OCI-M2 (cell line): Measurements from ENCODE around the gene TRAK1.

Source experiments
- DNase-seq: peaks from one replicate; lab custom pipeline; 2025; ENCODE audit not compliant: unreplicated experiment; lab: John Stamatoyannopoulos, UW

The TRAK1 gene

DNA sequence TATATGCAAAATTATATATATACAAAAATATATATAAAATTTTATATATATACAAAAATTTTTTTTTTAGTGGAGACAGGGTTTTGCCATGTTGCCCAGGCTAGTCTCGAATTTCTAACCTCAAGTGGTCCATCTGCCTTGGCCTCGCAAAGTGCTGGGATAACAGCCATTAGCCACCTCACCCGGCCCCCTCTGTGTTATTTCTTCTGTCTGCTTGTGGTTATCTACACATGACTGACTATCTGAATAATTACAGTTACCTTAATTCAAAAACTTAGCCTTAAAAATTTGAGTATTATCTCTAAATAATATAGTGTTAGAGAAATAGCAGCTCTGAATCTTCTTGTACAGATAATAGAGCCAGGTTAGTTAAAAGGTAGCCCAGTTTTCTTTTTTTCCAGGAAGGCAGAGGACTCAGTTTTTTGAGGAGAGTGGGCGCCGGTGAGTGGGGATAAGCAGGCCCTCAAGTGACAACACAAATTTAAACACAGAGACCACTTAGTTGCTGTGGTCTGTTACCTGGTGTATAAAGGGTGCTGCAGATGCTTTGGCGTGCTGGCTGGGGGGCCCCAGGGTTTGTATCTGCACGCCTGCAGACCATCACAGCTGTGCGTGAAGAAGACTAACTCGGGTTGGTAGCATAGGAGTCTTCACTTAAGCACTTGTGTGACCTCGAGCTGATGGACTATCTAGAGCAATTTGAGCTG lies 83.7 kb downstream of the TRAK1 start:
- DNase-seq = no peak

DNA sequence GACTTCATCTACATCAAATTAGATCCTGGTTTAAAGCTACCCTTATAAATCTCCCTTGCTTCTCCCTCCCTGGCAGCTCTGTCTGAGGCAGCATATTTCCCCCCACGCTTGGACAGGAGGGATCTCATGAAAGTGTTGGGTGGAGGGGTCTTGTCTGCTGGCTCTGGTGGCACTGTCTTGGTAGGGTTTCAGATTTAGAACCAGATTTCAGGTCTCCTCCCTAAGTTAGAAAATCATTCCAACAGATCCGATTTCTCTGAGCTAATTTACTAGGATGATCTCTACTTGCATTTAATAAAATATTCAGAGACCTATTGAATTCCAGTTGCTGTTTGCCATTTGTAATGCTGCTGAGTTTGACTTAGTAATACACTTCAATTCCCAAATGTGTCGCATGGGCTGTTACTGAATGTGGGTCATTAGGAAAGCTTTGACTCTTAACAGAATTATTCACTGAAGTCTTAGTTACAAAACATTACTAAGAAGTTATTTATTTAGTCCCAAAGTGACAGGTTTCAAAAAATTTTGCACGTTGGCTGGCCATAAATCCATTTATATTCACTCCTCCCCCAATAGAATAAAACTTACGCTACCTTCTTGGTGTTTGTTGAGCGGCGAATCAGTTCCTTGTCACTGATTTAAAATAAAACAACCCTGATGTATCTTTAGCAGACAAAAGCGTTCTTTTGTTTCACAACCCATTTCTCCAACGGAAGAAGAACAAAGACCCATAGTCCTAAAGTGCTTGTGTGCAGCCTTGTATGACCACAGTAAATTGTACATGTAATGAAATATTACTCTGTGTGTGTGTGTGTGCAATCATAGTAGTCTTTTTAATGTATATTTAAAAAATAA lies 84.5 kb downstream of the TRAK1 start:
- DNase-seq = no peak

DNA sequence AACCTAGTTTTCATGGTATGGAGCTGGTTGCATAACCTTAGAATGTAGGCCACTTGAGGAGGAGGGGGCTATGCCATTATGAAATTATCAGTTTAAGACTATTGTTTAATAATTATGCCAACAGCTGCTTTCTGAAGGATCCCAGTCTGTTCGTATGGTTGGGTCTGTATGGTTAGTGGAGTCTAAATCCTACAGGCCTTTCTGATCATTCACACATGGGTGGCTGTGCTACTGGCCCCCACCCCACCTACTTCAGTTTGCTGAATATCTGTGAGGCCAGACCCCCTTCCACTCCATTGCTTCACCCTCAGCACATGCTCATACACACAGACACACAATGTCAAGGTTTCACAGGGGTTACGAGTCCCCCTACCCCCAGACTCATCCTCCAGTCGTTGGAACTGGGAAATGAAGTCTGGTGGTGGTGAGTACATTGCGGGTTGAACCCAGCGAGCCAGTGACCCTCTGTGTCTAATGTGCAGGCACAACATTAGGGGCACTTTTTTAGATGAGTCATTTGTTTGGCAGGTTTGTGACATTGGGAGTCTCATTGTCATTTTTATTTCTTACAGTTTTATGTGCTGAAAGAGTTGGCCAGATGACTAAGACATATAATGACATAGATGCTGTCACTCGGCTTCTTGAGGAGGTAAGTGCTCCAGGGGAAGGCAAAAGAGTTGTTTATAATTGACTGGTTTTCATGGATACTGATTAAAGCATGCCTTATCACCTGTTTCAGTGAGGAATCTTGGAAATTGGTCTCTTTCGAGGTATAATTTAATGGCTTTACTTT lies 85.3 kb downstream of the TRAK1 start:
- DNase-seq = no peak

DNA sequence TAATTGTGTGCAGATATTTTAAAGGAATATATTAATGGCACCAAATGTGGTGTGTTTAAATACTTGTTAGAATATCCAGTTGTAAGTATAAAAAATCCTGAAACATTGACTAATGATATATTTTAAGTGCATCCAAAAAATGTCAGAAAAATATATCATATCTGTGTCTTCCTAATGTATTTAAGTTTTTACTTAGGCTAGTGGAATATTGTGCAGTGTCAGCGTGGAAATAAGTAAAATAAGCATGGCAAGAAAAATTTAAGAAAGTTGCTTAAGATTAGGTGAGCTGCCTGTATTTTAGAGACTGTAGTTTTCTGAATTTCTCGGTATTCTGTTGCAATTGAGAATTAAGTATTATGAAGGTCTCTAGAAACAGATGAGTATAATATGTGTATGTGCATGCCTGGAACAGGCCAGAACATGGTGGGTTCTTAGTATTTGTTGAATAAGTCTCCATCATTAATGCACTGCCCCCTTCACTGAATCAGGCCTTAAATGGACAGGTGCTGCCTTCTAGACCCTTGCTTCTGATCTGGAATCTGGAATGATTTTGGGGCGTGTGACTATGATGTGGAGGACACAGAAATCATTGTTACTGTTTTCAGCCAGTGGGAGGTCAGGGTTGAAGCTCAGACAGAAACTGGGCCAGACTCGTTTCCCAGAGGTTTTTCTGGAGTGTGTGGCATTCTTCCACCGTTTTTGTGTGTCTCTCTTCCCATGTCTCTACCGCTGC lies 86.1 kb downstream of the TRAK1 start:
- DNase-seq = no peak

DNA sequence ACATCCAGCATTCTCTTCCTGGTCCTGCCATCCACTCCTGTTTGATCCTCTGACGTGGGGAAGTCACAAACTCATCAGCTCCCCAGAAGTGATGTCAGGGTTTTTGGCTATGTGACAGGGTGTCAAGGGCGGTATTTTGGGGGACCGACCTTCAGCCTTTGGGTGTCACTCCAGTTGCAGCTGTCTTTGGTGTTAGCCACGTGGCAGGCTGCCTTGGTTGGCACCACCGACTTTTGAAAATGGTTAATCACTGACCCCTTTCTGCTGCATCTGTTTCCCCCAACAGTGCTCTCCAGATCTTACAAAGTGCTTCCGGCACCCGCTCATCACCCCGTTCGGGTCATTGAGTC lies 86.6 kb downstream of the TRAK1 start:
- no peak for DNase-seq

DNA sequence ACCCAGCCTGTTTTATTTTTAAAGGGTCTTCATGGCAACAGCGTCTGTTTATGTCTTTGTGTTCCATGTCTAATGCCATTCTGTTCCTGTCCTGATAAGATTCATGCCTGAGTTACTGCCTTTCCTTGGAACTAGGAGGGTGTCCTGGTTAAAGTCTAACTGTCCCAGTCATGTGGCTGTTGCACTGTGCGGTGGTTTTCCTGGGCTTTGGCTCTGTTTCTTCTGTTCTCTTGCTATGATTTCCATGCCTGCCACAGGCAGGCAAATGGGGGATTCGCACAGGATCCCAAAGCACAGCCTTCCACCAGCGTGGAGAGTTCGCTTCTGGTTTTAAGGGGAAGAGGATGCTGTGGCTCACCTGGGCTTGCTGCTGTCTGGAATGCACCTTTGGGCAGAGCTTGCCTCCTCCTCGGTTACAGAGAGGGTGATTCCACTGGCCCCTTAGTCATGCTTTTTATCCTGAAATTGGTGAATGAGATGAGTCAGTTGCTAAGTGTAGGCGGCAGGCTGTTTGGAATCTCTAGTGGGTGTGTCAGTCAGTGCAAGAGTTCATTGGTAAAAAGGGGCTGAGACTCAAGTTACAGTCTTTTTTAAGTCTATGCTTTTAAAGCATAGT lies 88.1 kb downstream of the TRAK1 start:
- no peak for DNase-seq

DNA sequence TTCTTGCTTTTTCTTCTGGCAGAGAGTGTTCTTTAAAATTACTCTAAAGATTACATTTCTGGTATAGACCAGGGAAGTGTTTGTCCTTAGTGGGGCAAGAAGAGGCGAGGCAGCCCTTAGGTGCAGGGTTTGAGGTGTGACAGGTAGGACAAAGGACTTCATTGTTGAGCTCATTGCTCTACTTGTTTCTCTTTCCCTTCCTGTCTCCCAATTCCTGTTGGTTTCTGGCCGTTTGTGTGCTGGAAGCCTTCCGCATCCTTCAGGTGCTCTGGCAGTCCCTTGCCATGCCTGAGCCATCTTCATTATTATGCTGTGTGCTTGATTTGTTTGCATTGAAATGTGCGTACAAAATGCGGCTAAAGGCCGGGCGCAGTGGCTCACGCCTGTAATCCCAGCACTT lies 89.7 kb downstream of the TRAK1 start:
- no peak for DNase-seq

DNA sequence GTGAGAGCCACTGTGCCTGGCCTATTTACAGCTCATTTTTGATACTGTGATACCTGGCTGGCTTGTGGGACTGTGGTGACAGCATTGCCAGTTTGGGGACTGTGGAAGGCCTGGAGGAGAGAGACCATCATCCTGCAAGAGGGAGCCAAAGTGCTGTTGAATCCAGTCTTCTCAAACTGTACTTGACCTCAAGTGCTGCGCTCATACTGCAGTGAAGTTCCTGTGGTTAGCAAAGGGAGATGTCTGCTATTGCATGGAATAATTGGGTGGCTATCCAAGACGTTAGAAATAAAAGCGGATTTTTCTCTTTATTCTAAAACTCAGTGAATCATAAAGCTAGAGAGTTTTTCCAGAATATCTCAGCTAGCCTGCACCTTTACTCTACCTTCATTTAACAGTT lies 91.4 kb downstream of the TRAK1 start:
- no peak for DNase-seq

DNA sequence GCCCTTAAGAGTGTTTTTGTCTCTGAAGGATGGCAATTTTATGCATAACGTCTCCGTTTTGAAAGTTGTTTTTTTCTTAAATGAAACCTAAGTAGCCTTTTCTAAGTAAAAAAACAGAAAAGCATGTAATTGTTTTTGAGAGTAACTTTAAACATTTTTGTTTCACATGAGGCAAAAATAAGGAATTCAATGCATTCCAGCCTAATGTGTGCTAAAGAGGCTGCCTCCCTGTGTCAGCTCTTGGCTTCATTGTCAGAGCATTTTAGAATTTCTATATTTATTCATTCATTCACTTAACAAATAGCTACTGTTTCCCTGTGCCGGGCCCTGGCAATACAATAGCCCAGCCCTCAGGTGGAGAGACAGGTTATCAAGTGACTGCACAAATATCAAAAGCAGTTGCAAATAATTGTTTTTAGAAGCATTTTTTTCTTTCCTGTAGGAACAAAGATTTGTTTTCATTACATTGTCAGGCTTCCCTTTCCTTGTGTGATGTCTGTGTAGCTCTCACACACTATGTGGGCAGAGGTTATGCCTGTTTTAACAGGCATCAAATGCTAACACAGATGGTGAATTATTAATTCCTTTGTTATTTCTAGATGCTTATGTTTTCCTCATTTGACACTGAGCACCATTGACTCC lies 93.0 kb downstream of the TRAK1 start:
- DNase-seq = no peak

DNA sequence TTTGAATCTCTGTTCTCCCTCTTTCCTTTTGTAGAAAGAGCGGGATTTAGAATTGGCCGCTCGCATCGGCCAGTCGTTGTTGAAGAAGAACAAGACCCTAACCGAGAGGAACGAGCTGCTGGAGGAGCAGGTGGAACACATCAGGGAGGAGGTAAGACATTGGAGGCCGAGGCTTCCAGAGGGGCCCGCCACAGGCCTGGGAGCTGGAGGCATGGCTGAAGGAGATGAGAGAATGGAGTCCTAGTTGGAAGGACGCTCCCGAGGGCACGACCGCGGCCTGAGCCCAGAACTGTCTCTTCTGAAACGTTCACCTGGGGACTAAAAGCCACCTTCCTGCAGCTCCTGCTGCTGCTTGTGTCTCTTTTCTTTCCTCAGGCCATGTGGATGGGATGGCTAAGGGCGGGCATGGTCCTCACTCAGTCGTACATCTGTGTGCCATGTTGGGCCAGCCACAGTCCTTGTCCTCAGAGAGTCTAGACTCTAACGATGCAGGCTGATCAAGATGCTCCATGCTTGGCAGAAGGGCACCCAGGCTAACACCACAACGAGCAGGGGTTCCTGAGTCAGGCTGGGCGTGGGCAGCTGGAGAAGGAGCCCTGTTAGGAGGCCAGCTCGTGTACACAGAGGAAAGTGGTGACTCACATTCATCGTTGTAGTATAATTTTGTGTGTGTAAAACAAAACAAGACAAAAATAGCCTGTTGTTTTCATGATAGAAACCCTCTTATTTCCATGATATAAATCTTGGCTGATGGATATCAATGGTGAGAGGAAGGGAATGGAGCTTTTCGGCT lies 93.7 kb downstream of the TRAK1 start:
- DNase-seq = no peak

DNA sequence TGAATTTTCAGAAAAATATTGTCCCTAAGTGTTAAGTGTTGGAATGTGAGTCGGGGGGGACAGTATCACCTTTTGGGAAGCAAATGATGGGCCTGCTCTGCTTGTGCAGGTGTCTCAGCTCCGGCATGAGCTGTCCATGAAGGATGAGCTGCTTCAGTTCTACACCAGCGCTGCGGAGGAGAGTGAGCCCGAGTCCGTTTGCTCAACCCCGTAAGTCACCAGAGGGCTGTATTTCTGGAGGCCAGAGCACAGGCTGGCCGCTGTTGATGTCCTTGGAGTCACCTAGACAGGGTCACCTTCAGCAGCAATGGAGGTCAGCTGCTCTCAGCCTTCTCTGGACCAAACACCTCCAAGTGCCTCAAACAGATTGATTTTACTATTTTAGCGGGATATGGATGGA lies 96.8 kb downstream of the TRAK1 start:
- no peak for DNase-seq

DNA sequence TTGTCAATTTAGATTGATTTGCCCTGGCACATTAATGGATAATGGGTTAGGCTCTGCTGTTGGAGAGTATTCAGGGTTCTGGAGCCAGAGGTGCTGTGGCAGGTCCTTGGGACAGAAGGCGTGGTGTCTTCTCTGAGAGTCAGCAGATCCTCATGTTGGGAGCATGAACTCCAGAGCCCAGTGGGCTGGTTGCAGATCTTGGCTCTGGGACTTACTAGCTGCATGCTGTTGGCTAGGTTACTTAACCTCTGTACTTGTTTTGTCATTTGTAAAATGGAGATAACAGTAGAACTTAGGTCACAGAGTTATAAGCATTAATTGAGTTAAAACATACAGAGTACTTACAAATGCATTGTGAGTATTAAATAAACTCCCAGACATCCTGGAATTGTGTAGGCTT lies 97.2 kb downstream of the TRAK1 start:
- DNase-seq = no peak

DNA sequence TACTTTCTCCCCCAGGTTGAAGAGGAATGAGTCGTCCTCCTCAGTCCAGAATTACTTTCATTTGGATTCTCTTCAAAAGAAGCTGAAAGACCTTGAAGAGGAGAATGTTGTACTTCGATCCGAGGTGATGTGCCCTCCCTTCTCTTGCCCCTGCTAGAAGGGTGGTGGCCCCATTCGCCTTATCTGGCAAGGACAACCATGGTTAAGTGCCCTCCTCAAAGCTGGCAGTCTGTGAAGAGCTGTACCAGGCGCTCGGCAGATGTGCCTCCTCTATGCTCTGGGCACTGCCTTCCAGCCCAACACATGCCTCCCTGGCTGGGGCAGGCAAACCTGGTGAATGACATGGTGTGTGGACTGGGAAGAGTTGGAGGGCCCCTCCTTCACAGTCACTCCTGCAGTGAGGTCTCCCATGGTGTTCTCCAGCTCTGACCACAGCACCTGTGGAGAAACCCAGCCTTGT lies 97.9 kb downstream of the TRAK1 start:
- DNase-seq = no peak

DNA sequence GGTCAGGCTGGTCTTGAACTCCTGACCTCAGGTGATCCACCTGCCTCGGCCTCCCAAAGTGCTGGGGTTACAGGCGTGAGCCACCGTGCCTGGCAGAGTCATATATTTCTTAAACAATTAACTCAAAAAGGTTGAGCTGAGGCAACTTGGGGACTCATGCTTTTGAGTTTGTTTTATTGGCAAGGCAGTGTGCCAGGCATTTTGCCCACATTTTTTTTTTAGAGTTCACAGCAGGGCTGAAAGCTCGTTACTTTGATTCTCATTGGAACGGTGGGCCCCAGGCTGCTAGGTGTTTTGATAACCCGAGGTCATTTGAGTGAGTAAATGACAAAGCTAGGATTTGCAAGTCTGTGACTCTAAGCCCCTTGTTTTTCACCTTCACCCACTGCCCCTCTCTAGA lies 98.6 kb downstream of the TRAK1 start:
- no peak for DNase-seq

DNA sequence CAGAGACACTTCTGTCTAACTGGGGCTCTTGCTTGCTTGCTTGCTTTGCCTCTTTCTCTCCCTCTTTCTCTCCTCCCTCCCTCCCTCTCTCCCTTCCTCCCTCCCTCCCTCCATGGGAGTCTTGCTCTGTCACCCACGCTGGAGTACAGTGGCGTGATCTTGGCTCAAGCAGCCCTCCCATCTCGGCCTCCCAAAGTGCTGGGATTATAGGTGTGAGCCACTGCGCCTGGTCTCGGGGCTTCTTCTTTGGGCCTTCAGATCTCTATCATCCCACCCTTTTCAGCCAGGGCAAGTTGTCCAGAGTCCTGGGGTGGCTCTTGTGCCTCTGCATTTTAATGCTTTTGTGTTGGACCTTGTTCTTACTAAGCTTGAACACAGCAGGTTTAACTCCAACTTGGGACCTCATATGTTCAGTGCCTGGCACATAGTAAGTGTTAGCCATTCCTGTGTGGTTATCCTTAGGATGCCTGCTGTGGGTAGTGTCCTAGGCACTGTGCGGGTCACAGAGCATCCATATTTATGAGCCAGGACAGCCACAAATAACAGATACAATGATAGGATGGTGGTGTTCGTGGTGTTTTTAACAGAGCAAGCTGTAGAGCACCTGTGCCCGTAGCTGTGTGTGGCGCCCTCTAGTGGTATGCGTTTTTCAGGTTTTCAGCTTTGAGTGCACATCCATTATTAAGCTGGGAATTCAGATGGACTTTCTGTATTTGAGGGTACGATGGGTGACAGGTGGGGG lies 99.7 kb downstream of the TRAK1 start:
- no peak for DNase-seq

DNA sequence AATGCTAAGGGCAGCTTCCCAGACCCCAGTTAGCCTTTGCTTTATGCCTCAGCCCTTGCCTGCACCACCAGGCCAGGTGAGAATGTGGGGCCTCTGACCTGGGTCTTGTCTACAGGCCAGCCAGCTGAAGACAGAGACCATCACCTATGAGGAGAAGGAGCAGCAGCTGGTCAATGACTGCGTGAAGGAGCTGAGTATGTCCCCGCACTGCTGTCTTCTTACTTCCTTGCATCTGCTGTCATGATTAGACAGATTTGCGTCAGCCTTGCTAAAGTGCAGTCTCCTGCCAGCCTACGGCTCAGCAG lies 100.2 kb downstream of the TRAK1 start:
- no peak for DNase-seq

DNA sequence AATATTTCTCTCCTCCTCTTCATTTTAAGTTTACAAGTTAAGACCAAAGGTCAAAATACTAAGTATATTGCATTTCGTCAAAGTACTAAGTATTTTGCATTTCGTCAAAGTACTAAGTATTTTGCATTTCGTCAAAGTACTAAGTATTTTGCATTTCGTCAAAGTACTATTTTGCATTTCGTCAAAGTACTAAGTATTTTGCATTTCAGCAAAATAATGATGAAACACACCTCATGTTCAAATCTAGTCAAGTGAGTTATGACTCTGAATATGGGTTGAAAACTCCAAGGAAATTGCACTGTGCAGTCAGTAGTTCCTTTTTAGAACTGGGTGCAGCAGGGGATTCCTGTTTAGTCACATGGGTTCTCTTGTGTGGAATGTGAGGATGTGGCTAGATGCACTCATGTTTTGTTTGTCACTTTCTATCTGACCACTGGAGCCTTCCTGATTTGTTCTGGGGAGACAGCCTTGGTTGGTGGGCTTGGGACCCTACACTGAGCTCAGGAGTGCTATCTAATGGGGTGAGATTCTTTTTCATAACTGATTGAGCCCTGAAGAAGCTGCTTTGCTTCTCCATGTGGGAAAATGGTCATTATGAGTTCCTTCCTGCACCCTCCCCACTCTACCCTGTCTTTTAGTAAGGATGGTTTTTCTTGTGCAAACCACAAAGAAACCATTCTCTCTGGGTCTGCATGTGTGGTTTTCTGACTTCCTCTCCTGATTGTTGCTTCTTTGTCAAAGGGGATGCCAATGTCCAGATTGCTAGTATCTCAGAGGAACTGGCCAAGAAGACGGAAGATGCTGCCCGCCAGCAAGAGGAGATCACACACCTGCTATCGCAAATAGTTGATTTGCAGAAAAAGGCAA lies 101.4 kb downstream of the TRAK1 start:
- DNase-seq = no peak

DNA sequence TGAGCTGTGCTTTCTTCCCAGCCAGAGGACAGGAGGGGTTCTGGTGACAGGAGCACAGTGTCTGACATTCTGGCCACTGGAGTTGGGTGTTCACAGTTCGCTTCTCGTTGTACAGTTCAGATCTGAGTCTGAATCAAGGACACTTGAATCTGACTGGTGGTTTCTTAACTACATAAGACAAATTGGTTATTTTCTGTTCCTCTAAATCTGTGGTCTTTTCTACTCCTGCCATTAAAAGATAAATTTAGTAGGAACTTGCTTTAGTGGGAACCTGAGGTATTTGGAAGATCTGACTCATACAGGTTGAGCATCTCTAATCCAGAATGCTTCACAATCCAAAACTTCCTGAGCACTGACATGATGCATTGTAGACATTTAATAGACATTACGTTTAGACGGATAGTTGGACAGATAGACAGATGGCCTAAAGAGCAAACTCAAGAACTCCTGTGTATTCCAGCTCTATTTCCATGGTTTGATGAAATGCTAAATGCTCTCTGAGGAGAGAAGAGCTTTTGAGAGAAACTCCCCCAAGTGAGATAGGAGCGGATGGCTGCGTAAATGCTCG lies 103.9 kb downstream of the TRAK1 start:
- no peak for DNase-seq
